DMS79 treated with DMSO at 0.1 percent for 48 hours (cell line): ENCODE results near the gene DEGS2.

ENCODE experiments used
- DNase-seq: peaks from one replicate; lab custom pipeline; 2025; lab: John Stamatoyannopoulos, UW

The DEGS2 gene

DNA sequence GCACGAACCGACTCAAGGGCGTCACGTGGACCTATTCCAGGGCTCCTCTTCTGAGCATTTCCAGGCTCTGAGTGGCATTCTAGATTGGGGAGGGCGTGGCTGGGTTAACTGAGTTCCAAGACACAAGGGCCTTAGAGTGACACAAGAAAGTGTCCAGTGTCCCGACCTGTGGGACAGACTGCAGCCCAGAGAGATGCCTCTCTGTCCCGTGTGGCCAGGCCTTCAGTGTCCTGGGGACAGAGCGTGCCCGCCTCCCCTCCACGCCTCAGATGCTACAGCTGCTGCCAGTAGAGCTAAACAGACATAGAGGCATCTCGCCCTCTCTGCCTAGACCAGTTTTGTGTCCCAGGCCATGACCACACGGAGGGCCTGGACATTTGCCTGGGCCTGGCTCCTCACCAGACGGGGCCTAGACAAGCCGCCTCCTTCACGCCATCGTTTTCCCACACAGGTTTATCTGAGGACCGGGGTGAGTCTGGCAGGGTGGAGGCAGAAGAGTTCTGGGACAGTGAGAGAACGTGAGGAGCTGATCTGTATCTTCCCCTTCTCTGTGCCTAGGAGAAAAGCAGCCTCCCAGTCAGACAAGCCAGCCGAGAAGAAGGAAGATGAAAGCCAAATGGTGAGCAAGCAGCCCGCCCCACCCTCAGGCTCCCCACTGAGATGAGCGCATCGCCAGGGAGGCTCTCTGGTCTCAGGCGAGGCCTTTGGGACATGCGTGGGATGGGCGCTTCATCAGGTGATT, 27.1 kb downstream of the DEGS2 start:
- no peak for DNase-seq

DNA sequence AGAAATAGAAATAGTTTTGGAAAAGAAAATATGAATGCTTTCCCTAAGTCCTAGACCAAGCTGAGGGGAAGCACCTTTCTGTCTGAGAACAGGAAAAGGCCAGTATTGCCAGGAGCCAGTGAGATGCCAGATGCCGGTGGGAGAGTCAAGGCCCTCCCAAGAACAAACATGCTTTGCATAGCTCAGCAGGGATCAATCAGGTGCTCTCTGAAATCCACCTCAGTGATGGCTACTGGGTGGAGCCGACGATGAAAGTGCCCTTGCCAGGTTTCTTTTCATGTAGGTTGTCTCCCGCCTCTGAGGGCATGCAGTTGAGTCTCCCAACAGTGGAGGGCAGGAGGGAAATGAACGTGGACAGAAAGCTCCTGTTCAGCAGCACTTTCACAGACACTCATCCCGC, 28.3 kb downstream of the DEGS2 start:
- DNase-seq: no peak

DNA sequence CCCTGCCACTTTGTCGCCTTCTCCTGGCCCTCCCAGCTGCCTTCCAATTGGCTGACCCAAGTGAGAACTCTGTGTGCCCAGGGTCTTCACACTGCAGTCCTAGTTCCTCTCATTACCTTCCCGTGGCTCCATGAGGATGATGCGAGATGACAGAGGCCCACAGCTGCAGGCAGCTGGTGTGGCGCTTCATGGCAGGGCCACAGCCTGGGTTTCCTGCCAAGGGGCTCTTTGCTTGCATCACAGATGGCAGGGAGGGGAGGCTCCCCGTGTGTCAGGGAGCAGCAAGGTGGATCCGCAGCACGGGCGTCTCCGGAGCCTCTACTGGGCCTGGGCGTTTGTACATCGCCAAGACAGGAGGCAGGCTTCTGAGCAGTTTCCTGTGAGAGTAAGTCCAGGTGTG, 28.9 kb downstream of the DEGS2 start:
- no peak for DNase-seq

DNA sequence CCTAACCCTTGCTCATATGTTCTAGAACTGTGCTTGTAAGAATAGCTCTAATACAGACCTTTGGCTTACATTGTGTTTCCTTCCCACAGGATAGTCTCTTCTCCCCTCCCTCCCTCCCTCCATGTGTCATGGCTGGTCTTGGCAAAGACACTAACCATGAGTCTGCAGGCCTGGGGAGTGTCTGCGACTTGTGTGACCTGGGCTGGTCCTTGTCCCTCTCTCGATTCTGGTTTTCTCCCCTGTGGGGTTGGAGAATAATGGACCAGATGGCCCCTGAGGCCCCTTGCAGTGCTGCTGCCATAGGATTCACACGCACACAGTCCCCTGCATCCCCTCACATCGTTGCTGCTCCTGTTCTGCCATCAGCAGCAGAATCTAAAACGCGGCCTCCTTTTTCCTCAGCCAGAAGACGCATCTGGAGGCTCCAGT, 30.3 kb downstream of the DEGS2 start:
- no peak for DNase-seq

DNA sequence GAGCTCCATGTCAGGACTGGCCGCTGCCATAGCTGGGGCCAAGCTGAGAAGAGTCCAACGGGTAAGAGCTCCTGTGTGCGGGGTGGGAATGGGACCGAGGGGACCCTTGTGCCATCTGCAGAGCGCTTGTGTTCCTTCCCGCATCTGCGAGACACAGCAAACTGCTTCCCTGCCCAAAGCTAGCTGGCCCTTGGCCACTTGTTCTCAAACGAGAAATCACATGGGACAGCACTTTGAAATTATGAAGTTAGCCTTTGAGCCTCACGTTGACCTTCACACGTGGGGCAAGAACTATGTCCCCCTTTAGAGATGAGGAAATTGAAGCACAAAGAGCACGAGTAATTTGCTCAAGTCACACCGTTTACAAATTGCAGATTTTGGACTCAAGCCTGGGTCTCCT, 30.8 kb downstream of the DEGS2 start:
- no peak for DNase-seq

DNA sequence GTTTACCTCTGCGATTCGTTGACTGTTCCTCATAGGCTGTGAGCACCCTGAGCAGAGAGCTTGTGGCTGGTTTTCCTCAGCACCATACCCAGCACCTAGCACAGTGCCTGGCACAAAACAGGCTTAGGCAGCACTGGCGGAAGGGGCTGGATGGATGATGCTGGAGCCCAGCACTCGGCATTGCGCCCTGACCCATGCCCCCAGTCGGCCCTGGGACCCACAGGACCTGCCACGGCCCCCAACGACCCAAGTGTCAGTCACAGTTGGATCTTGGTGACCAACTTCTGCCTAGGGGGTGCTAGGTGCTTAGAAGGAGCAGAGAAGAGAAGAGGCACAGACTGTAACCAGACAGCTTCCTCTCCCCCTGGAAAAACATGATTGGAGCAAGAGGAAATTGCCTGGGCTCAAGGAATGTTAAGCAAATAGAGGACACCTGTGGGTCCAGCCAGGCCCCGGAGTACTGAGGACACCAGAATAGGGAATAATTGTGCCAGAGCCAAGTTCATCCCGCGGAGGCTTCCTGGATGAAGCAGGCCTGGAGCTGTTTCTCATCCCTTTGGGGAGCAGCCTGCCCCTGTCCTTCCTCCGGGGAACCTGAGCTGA, 31.5 kb downstream of the DEGS2 start:
- DNase-seq: no peak

DNA sequence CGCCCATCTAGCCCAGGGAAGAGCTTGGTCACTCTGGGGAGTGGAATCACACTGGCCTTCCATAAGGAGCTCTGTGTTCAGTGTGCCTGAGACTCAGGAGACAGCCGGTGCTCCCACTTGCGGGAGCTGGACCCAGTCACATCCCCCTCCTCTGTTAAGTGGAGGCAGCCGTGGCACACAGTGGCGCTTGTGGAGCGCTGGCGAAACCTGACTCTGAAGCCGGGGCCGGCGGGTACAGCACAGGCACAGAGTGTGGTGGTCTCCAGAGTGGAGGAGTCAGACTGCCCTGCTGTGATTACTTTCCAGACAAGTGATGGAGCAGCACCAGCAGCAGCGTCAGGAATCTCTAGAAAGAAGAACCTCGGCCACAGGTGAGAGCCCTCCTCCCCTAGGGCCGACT, 33.0 kb downstream of the DEGS2 start:
- DNase-seq: no peak

DNA sequence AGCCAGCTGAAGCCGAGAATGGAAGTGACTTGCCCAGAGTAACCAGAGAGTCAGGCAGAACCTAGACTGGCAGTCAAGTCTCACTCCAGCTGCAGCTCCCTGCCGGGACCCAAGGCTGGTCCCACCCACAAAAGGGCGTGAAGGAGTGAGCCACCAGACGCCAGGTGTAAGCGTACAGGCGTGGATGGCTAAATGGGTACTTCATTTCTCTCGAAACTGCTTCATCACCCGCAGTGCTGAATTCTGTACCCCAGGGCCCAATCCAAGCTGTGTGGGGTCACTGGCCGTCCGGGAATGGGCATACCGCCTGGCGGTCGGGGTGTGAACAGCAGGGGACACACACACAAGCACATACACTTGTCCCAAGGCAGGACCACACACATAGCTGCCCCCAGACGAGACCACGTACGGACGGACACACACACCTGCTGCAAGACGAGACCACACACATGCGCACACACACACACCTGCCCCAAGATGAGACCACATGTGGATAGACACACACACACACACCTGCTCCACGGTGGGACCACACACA, 34.8 kb downstream of the DEGS2 start:
- peak; percentile 76 for DNase-seq

DNA sequence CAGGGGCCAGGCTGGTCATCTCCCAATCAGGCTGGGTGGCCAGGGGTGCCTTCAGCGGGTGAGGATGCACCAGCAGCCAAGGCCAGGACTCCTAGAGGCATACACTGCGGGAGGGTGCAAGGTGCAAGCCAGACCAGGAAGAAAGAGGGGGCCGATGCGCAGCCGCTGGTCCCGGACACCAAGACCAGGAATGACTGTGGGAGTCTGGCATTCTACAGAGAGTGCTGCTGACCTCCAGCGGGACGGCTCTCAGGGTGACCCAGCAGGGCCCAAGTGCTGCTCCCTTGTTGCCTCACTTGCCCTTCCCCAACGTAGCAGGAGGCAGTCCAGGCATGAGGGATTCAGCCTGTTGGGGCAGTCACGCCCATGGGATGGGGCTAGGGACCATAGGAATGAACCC, 35.8 kb downstream of the DEGS2 start:
- no peak for DNase-seq

DNA sequence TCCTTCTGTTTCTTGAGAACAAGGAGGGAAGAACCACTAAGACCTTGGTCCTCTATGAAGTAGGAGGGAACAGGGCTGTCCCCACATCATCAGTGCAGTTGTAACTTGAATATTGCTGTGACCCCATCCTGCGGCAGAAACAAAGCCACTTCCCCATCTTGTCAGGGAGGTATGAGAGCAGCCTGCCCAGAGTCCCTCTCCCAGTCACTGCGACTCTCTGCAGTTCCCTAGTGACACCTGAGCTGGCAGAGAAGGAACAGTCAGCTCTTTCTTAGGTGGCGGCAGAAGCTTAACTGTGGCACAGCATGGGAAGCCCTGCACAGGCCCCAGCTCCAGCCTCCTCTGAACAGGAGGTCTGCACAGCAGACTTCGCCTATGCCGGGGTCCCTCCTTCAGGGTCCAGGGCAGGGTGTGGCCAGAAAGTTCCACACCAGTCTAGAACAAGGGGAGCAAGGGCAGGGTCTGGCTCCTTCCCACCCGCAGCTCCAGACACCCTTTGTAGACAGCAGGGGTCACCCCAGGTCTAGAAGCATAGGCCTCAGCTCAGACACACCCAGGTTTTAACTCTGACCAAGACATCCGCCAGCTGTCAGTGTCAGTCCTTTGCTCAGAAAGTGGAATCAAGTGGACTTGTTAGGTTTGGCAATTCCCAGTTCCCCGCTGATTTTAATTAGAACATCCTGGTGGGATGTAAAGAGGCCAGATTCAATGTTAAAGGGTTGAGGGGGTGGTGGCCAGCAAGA, 36.8 kb downstream of the DEGS2 start:
- DNase-seq: no peak

DNA sequence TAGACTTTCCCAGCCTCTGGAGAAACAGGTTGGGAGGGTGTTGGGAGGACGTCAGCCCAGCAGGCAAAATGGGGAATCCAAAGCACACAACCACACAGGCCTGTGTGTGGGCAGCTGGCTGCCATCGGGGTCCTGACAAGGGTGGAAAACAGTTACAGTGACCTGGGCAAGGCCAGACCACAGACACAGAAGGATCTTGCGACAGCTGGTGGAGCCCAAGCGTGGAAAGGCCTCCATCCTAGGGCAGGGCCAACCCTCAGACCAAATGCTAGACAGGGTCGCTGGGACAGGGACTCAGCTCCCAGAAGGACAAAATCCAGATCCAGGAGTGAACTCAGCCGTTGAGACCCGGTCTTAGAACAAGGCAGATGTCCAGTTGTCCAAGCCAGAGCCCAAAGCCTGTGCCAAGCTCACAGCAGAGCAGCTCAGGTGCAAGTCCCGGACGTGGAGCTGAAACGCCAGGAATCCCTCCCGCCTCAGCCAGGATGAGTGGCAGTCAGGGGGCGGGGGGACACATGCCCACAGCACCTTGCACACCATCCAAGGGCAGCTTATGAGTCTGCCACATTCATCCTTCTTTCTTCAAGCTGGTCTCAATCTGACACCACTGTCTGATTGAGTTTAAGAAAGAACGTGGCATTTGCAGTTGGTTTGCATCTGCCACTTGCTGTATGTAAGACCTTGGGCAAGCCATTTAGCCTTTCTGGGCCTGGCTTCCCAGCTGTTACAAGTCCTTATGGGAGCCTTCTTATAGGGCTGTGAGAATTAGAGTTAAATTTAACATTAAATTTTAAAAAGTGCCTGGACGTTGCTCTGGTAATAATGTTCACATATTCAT, 37.6 kb downstream of the DEGS2 start:
- no peak for DNase-seq

DNA sequence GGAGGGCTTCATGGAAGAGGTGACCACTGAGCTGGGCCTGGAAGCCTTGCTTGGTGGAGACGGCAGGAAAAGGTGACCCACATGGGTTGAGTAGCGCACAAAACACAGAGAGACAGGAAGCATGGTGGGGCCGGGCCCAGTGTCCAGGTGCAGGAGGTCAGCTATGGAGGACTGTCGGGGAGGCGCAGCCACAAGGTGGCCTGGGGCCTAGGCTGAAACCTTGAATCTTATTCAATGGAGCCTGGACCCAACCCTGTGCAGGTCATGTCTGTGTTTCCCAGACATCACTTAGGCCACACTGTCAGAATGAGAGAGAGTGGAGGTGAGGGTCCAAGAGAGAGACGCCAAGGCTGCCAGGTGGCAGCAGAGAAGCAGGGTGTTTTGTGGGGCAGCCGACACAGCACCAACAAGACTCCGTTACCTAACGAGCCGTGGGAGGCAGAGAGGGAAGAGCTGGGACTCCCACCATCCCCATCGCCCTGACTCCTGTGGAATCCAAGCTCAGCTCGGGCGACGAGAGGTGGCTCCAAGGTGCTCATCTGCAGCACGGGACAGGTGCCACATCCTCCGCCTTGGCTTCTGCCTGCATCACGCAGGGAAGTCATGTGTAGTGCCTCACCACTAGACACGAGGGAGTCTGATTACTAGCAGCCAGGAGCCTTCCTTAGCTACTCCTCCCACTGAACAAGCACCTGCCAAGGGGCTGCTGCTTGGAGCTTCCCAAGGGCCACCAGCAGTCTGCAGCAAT, 38.7 kb downstream of the DEGS2 start:
- DNase-seq: no peak

DNA sequence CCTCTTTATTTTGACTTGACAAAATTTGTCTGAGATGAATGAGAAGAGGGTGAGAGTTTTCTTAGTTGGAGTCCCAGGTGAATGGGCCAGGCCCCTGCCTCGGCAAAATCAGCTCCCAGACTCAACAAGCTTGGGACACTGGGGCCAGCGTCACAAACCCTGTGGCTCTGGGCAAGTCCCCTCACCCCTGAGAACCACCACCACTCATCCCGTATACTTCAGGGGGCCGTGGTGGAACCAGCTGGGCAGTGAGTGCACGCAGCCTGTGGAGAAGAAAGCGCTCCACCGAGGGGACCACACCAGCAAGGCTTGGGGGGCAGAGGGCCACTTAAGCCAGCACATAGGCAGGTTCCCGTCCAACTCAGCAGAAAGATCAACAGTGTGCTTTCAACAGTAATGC, 40.2 kb downstream of the DEGS2 start:
- no peak for DNase-seq

DNA sequence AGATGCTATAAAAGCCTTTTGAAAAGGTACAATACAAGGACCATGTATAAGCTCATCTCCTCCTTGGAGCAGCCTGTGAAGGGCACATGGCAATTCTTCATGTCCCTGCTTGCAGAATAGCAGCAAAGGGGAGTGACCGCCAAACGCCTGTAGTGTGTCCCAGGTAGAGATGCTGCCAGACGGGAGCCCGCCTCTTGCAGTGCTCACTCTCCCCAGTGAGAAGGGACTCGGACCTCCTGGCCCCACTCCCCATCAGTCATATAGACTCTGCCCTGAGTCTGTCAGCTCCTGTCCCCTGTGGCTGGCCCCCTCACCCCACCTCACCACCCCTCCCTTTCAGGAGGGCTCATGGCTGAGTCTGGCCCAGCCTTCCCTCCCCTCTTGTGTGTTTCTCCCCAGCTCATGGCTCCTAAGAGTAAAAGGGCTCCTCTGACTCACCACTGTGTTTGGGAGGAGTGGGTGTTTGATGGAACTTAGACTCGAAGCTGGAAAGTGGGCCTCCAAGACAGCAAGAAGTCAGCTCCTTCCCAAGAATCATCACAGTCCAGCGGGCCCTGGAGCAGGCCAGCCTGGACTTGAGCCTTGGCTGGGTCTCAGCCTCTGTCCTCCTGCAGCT, 40.9 kb downstream of the DEGS2 start:
- DNase-seq: no peak

DNA sequence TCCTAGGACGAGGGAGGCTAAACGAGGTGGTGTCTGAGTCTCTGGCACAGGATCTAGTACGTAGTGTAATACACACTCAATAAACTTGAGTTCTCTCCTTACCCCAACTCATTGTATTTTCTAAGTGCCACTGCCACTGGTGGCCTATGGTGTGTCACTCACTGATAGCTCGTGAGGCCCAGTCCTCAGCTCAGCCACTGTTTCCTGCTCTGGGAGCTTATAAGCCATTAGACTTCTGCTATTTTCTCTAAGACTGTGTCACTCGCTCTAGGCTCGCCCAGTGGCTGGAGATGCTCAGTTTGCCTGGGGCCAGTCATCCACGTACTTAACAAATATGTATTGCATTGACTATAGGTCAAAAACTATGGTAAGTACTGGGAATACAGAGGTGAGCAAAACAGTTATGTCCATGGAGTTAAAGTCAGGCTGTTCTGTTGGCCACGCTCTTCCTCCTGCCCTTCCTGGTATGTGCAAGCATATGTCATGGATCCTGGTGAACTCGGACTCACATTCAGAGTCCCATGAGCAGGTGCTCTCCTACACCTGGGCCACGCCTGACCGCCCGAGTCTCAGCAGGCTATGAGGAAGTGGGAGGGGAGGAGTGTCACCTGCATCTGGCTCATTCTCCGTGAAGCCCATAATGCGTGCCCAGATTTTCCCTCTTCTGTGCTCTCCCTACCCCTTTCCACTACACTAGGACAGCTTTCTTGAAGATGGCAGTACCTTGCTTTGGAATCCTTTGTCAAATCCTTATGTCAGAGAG, 41.6 kb downstream of the DEGS2 start:
- DNase-seq: peak; percentile 75

DNA sequence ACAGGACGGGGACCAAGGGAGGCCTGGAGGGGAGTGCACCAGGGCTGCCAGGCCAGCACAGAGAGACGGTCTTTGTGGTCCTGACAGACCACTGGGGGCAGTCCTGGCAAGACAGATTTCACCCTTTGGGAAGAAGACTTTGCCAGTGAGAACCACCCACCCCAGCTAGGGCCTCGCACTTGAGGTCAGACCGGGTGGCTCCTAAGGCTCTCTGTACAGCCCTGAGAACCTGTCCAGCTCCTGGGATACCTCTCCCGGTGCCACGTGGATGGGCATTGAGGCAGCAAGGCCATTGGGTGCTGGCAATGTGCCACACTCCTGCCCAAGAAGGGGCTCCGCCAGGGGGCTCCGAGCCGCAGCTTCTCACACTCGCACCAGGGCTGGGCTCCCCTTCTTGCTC, 42.4 kb downstream of the DEGS2 start:
- no peak for DNase-seq

DNA sequence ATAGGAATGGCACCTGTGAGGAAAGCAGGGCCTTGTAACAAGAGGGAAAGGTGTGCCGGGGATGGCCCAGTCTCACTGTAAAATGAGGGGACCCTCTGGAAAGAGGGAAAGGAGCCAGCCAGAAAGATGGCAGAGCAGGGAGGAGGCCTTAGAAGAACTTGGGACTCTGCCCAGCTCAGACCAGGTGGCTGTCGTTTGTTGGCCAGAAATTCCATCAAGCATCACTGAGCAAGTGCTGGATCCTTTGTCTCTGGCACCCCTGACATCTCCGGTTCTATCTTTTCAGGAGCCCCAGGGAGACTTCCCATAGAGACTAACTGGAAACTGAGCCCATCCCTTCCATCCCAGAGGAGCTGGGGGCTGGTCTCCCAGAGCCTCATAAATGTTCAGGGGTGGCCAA, 43.3 kb downstream of the DEGS2 start:
- DNase-seq: peak; percentile 62

DNA sequence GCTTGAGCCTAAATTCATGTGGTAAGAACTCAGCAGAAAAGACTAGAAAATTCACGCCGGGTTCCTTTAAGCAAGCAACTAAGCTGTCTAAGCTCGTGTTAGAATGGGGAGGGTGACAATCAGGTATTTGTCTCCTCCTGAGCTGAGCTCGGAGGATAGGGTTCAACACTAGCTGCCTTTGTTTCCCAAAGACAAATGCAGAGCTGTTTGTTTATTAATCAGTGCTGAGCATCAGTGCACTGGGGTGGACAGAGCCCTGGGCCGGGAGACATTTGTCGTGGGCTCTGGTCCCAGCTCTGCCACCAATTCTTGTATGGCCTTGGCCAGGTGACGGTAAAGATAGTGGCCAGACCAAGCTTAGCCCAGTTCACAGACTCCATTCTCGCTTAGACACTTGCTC, 43.7 kb downstream of the DEGS2 start:
- DNase-seq: no peak

DNA sequence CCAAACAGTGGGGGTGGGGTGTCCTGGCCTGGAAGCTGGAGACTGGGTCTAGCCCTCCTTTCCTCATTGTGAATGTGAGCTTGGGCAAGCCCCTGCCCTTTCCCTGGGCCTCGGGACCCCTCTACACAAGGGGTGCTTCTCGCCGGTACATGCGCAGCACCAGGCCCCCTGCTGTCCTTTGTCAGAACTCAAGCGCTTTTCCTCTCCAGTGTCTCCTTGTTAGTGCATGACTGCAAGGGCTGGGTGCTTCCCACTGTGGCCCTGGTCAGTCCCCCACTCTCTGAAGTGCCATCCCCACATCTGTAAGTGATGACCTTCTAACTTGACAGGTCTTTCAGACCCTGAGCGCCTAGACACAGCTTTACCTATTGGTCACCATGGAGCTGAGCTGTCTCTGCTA, 44.2 kb downstream of the DEGS2 start:
- DNase-seq: no peak

DNA sequence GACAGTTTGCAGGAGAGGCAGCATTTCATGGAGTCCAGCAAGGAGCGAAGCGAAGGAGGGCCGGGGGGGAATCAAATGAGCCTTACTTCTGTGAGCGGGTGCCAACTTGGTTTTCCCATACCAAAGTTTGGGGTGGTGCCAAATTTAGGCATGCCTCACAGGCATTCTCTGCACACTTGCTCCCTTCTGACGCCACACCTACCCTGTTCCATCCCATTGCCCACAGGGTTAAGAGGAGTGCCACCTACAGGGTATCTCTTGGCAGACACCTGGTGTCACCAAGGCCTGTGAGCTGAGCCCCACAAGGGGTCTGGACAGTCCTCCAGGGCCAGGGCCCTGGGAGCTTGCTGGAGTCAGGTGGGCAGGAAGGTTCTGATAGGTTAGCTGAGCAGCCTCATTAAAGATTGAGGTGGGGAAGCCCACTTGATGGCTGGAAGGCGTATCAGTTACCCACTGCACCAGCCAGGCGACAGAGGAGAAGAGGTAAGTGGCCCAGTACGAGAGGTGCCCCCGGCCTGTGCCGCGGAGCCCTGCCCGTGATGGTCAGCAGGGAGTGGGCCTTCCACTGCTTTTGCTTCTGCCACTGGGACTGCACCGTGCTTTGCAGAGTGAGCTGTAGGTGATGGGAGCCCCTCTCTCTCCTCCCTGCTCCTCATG, 45.2 kb downstream of the DEGS2 start:
- peak; percentile 97 for DNase-seq
